BLaER1 treated with 17β-estradiol and CSF1 and Interleukin-3, amounts not matched to agents 10 nM and 100 nM (cell line): ENCODE measurements around the gene MTA3.
"Not testable (repeated sequence)": the region's sequence is repeated elsewhere in the genome, so short reads cannot be mapped to it uniquely, and the experiment has no call there.

ENCODE experiments used
- H3K27ac ChIP-seq, 11 experiments: shearing (Covaris generic); formaldehyde crosslinking; 2 replicates each; pipeline ENCODE4 v1.8.1; 2022
- H3K27me3 ChIP-seq, 11 experiments: shearing (Covaris generic); formaldehyde crosslinking; 2 replicates each; pipeline ENCODE4 v1.8.1; 2022
- H3K36me3 ChIP-seq, 11 experiments: shearing (Covaris generic); formaldehyde crosslinking; 2 replicates each; pipeline ENCODE4 v1.8.1; 2022
- H3K4me1 ChIP-seq, 10 experiments: shearing (Covaris generic); formaldehyde crosslinking; 2 replicates each; pipeline ENCODE4 v1.8.1; 2022
- H3K4me2 ChIP-seq, 11 experiments: shearing (Covaris generic); formaldehyde crosslinking; 2 replicates each; pipeline ENCODE4 v1.8.1; 2022
- H3K4me3 ChIP-seq, 10 experiments: shearing (Covaris generic); formaldehyde crosslinking; 2 replicates each; pipeline ENCODE4 v1.8.1; 2022
- H3K9ac ChIP-seq, 11 experiments: shearing (Covaris generic); formaldehyde crosslinking; 2 replicates each; pipeline ENCODE4 v1.8.1; 2022
- H3K9me3 ChIP-seq, 11 experiments: shearing (Covaris generic); formaldehyde crosslinking; replicated peaks in 1 of 11; 2 replicates each; pipeline ENCODE4 v1.8.1; 2022
- H4K20me1 ChIP-seq, 11 experiments: shearing (Covaris generic); formaldehyde crosslinking; 2 replicates each; pipeline ENCODE4 v1.8.1; 2022
- Cebpa-rat ChIP-seq, 11 experiments: shearing (Covaris generic); IDR thresholded peaks; 2 replicates each; pipeline ENCODE4 v1.8.1; 2022

Gene MTA3

DNA sequence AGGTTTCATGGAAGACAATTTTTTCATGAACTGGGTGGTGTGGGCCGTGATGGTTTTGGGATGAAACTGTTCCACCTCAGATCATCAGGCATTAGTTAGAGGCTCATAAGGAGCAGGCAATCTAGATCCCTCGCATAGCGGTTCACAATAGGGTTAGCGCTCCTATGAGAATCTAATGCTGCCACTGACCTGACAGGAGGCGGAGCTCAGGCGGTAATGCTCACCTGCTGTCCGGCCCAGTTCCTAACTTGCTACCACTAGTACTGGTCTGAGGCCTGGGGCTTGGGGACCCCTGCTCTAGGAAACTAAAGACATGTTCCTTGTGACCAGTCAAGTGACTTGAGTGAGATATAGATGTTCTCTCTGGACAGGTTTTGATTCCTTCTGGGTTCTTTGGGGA is 146.3 kb downstream of the MTA3 start:
- TF ChIP-seq Cebpa-rat (IDR thresholded peaks at IDR 0.05): no peak
- H3K4me3 ChIP-seq: no peak overlapping the region
- H3K9ac ChIP-seq: no peak overlapping the region
- H3K4me2 ChIP-seq: no peak overlapping the region
- no peaks in the 10 kb centered on the region for H4K20me1 ChIP-seq
- H3K27me3 ChIP-seq: no peaks in the 10 kb centered on the region
- H3K27ac ChIP-seq: no peak overlapping the region
- H3K9me3 ChIP-seq: no peaks in the 10 kb centered on the region
- H3K4me1 ChIP-seq: no peaks in the 10 kb centered on the region
- peaks cover 0 to 31% (median 5%) of the 10 kb centered on the region in 11 experiments; a peak in 12 of 22 replicates for H3K36me3 ChIP-seq

DNA sequence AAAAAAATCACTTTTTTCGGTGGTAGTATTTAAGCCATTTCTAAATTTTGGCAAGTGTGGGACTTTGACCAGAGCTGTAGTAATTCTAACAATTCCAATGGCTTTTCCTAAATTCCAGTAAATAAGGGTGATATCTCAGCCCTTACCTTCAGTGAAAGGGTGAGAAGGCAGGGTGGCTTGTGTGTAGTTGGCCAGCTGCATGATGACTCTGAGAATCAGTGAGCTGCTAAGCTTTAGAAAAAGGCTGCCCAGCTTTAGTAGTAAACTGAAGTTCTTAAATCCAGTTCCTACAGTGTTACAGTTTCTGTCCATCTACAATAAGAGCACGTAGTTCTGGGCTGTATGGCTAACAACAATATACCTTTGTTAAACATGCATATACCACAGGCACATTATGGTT is 153.5 kb downstream of the MTA3 start:
- no peaks in the 10 kb centered on the region for H3K9me3 ChIP-seq
- peaks cover 0 to 47% (median 7%) of the 10 kb centered on the region in 10 experiments; a peak in 10 of 20 replicates for H3K4me1 ChIP-seq
- peak overlapping the region in 7 of 11 experiments; percentile 31 to 91 (median 75); a peak in 12 of 22 replicates for H3K27ac ChIP-seq
- H3K27me3 ChIP-seq: no peaks in the 10 kb centered on the region
- peaks cover 0 to 13% (median 7%) of the 10 kb centered on the region in 11 experiments; a peak in 8 of 22 replicates for H3K36me3 ChIP-seq
- H4K20me1 ChIP-seq: no peaks in the 10 kb centered on the region
- TF ChIP-seq Cebpa-rat (IDR thresholded peaks at IDR 0.05): no peak
- no peak overlapping the region for H3K4me3 ChIP-seq
- peak overlapping the region in 4 of 11 experiments; percentile 45 to 73 (median 46); a peak in 6 of 22 replicates for H3K9ac ChIP-seq
- peak overlapping the region in 5 of 11 experiments; percentile 44 to 78 (median 62); a peak in 8 of 22 replicates for H3K4me2 ChIP-seq

DNA sequence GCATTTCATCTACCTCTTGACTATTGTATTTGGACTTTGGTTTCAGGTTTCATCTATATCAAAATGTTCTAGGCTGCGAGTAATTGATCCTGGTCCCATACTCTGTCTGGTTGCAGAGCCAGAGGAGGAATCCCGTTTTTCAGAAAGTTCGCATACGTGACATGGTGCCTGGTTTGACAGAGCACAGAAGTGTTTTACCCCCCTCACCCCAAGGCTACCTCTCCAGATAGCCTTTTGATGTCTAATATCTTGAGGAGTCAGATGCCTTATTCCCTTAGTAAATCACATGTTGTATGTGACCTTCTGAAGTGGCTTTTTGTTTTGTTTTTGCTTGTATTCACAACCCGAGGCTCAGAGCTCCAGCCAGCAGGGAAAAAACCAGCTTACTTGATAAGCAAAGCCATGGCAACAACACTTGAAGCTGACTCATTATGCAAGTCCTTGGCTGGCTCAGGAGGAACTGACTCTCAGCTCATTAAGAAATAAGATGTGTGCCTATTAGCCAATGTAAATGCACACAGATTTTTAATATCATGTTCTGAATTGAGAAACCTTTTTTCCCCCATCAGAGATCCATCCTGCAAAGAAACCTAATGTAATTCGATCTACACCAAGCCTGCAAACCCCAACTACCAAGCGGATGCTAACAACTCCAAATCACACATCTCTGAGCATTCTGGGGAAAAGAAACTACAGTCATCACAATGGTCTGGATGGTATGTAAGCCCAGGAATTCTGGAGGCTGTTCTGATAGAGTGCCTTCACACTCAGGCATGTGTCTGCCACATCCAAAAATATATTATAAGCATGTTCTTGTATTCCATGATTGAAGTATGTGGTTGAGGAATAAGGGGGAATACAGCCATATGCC is 154.1 kb downstream of the MTA3 start:
- H3K9ac ChIP-seq: peak overlapping the region in 5 of 11 experiments; percentile 6 to 73 (median 46); a peak in 8 of 22 replicates
- H3K9me3 ChIP-seq: no peaks in the 10 kb centered on the region
- H3K4me3 ChIP-seq: no peak overlapping the region
- peak in 4 of 11 experiments; percentile 13 to 73 (median 66); a peak in 5 of 22 replicates for TF ChIP-seq Cebpa-rat (IDR thresholded peaks at IDR 0.05)
- peaks cover 0 to 19% (median 9%) of the 10 kb centered on the region in 11 experiments; a peak in 9 of 22 replicates for H3K36me3 ChIP-seq
- peak overlapping the region in 7 of 11 experiments; percentile 38 to 91 (median 75); a peak in 12 of 22 replicates for H3K27ac ChIP-seq
- H4K20me1 ChIP-seq: no peaks in the 10 kb centered on the region
- no peaks in the 10 kb centered on the region for H3K27me3 ChIP-seq
- H3K4me2 ChIP-seq: peak overlapping the region in 5 of 11 experiments; percentile 44 to 78 (median 62); a peak in 10 of 22 replicates
- H3K4me1 ChIP-seq: peaks cover 0 to 47% (median 7%) of the 10 kb centered on the region in 10 experiments; a peak in 10 of 20 replicates

DNA sequence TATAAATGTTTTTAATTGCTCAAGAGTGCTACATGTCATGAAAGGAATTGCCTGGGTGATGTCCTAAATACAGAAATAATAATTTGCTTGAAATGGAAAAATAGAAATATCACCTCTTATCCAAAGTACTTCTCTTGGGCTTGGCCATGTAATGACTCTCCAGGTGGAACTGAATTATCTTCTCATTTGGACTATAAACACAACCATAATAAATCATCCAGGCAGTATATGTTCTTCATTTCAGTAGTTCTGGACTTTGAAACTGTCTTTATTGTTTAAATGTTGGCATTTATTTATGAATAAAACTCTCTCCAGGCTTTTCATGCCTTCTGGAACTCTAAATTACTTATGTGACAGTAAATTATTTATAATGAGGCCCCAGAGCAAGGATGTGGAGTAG is 155.0 kb downstream of the MTA3 start:
- H3K9ac ChIP-seq: no peak overlapping the region
- peaks cover 0 to 47% (median 7%) of the 10 kb centered on the region in 10 experiments; a peak in 10 of 20 replicates for H3K4me1 ChIP-seq
- H3K9me3 ChIP-seq: no peaks in the 10 kb centered on the region; a peak in 1 of 22 replicates
- no peak overlapping the region for H3K4me3 ChIP-seq
- peak overlapping the region in 2 of 11 experiments; percentile 62 to 67; a peak in 4 of 22 replicates for H3K4me2 ChIP-seq
- H4K20me1 ChIP-seq: no peaks in the 10 kb centered on the region
- H3K27me3 ChIP-seq: no peaks in the 10 kb centered on the region
- H3K36me3 ChIP-seq: peaks cover 0 to 28% (median 9%) of the 10 kb centered on the region in 11 experiments; a peak in 11 of 22 replicates
- TF ChIP-seq Cebpa-rat (IDR thresholded peaks at IDR 0.05): no peak
- H3K27ac ChIP-seq: peak overlapping the region in 5 of 11 experiments; percentile 55 to 91 (median 75); a peak in 8 of 22 replicates

DNA sequence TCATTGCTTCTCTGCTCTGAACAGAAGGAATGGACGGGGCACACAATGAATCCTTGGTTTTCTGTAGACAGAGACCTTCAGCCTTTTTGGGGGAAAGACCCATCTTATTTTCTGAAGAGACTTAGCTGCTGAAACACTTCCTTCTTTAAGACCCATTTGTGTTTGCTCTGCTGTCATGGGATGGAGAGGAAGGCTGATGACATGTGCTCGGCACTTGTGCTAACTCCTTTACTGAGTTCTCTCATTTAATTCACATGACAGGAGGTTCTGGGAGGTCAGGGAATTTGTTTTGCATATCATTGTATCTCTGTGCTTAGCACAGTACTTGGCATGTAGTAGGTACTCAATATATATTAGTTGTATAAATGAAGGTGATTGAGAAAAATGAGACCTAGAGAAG is 156.5 kb downstream of the MTA3 start:
- Histone ChIP-seq H3K4me2 (peak overlapping the region in 2 of 11 experiments; percentile 29 to 36; a peak in 4 of 22 replicates), H3K27me3 (no peaks in the 10 kb centered on the region), H3K36me3 (peaks cover 0 to 42% (median 16%) of the 10 kb centered on the region in 11 experiments; a peak in 18 of 22 replicates), H3K27ac (peak overlapping the region in 4 of 11 experiments; percentile 4 to 91 (median 22); a peak in 3 of 22 replicates), H4K20me1 (no peaks in the 10 kb centered on the region), H3K9me3 (peaks cover 8 to 13% (median 9%) of the 10 kb centered on the region in 11 experiments; a peak in 21 of 22 replicates), H3K4me3 (no peak overlapping the region), H3K4me1 (peaks cover 0 to 47% (median 7%) of the 10 kb centered on the region in 10 experiments; a peak in 10 of 20 replicates), H3K9ac (no peak overlapping the region)
- no peak for TF ChIP-seq Cebpa-rat (IDR thresholded peaks at IDR 0.05)

DNA sequence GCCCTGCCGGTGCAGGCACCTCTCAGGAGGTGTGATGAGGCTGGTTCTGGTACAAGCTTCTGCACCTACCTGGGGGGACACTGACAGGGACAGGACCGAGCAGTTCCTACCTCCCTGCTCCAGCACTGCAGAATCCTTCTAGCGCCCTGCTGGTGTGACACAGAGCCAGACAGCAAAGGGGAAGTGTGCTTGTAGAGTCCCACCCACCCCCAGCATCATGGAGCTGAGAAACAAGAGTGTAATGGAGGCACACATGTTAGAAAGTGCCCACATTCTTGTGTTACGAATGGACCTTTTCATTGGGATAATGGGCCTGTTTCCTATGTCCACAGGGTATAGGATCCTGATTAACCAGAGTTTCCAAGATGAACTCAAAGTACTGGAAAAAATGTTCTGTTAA is 157.2 kb downstream of the MTA3 start:
- no peak overlapping the region for H3K4me3 ChIP-seq
- H3K9ac ChIP-seq: no peak overlapping the region
- H3K4me1 ChIP-seq: peaks cover 0 to 47% (median 7%) of the 10 kb centered on the region in 10 experiments; a peak in 10 of 20 replicates
- H4K20me1 ChIP-seq: no peaks in the 10 kb centered on the region
- peaks cover 0 to 49% (median 19%) of the 10 kb centered on the region in 11 experiments; a peak in 18 of 22 replicates for H3K36me3 ChIP-seq
- H3K27ac ChIP-seq: peak overlapping the region in 1 of 11 experiments; percentile 91; a peak in 2 of 22 replicates
- no peak for TF ChIP-seq Cebpa-rat (IDR thresholded peaks at IDR 0.05)
- peak overlapping the region in 3 of 11 experiments; percentile 22 to 36 (median 30); a peak in 5 of 22 replicates for H3K4me2 ChIP-seq
- H3K27me3 ChIP-seq: no peaks in the 10 kb centered on the region
- peaks cover 14 to 20% (median 17%) of the 10 kb centered on the region in 11 experiments; a peak in 21 of 22 replicates for H3K9me3 ChIP-seq

DNA sequence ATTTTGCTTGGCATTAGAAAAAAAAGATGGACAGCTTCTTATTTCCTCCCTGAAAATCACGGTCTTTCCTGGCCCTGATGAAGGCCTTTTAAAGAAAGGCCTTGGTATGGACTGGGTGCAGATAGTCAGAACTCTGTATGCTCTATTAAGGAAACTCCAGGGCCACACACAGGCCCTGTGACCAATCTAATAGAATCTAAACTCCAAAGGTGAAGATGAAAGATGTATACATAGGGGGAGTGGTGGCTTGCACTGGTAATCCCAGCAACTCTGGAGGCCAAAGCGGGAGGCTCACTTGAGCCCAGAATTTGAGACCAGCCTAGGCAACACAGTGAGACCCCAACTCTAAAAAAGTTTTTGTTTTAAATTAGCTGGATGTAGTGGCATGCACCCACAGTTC is 158.2 kb downstream of the MTA3 start:
- Histone ChIP-seq H3K4me2 (no peak overlapping the region), H4K20me1 (no peaks in the 10 kb centered on the region), H3K4me3 (no peak overlapping the region), H3K4me1 (peaks cover 0 to 42% (median 7%) of the 10 kb centered on the region in 10 experiments; a peak in 10 of 20 replicates), H3K9me3 (peaks cover 21 to 31% (median 27%) of the 10 kb centered on the region in 11 experiments), H3K27ac (no peak overlapping the region), H3K9ac (no peak overlapping the region), H3K27me3 (no peaks in the 10 kb centered on the region), H3K36me3 (peaks cover 5 to 58% (median 24%) of the 10 kb centered on the region in 11 experiments)
- no peak for TF ChIP-seq Cebpa-rat (IDR thresholded peaks at IDR 0.05)

DNA sequence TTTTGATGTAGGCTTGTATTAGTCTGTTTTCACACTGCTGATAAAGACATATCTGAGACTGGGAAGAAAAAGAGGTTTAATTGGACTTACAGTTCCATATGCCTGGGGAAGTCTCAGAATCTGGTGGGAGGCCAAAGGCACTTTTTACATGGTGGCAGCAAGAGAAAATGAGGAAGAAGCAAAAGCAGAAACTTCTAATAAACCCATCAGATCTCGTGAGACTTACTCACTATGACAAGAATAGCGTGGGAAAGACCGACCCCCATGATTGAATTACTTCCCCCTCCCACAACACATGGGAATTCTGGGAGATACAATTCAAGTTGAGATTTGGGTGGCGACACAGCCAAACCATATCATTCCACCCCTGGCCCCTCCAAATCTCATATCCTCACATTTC is 162.9 kb downstream of the MTA3 start:
- not testable (repeated sequence) for H3K4me1 ChIP-seq, H3K27me3 ChIP-seq, H3K4me2 ChIP-seq, H3K9ac ChIP-seq, H3K4me3 ChIP-seq, H3K27ac ChIP-seq, H4K20me1 ChIP-seq
- Histone ChIP-seq H3K36me3 (peaks cover 48 to 96% (median 64%) of the 10 kb centered on the region in 11 experiments), H3K9me3 (peaks cover 68 to 77% (median 74%) of the 10 kb centered on the region in 11 experiments)

DNA sequence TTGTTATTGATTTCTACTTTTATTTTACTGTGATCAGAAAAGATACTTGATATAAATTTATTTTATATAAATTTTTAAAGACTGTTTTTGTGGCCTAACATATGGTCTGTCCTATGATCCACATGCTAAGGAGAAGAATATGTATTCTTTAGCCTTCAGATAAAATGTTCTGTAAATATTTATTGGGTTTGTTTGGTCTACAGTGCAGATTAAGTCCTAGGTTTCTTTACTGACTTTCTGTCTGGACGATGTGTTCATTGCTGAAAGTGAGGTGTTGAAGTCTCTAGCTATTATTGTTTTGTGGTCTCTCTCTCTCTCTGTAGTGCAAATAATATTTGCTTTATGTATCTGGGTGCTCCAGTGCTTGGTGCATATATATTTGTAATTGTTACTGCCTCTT is 165.4 kb downstream of the MTA3 start:
- no peaks in the 10 kb centered on the region for H3K4me1 ChIP-seq
- peaks cover 73 to 98% (median 82%) of the 10 kb centered on the region in 11 experiments for H3K36me3 ChIP-seq
- H4K20me1 ChIP-seq: no peaks in the 10 kb centered on the region
- H3K27ac ChIP-seq: no peak overlapping the region
- no peaks in the 10 kb centered on the region for H3K27me3 ChIP-seq
- peaks cover 93 to 100% (median 99%) of the 10 kb centered on the region in 11 experiments for H3K9me3 ChIP-seq
- no peak overlapping the region for H3K4me3 ChIP-seq
- H3K4me2 ChIP-seq: no peak overlapping the region
- TF ChIP-seq Cebpa-rat (IDR thresholded peaks at IDR 0.05): no peak
- H3K9ac ChIP-seq: no peak overlapping the region
